K562 (cell line): ENCODE data around the gene HOXB3. TPM values are rescaled to one million over a fixed set of nuclear protein-coding genes. Genes with fewer than 3 reads are reported as not detected.

ENCODE experiments used
- CTCF ChIP-seq, 3 experiments: IDR thresholded peaks in 2 of 3; conservative IDR thresholded peaks in 1 of 3; 2 replicates each; pipeline ENCODE4 v1.5.1; 2011 to 2012; ENCODE audit warnings: low read length in 3 of 3, mild to moderate bottlenecking in 3 of 3, control low read depth in 2 of 3, improper control_type of control experiment in 1 of 3, inconsistent platforms in 1 of 3, low read depth in 1 of 3, mixed read lengths in 1 of 3, moderate library complexity in 1 of 3; ENCODE audit not compliant: insufficient read depth in 2 of 3
- DLX4 ChIP-seq: fragments of 250-450 bp; sonication (Bioruptor Pico); IDR thresholded peaks from 2 replicates; pipeline ENCODE4 v1.6.1; 2021; ENCODE audit warnings: mild to moderate bottlenecking
- ELF1 ChIP-seq: fragments of 200-800 bp; sonication (Bioruptor generic); IDR thresholded peaks from 2 replicates; pipeline ENCODE4 v1.6.1; 2016; ENCODE audit warnings: missing genetic modification characterization, missing compliant biosample characterization
- HMG20B ChIP-seq: fragments of 250-450 bp; sonication (Bioruptor Pico); IDR thresholded peaks from 2 replicates; pipeline ENCODE4 v1.5.0; 2021; ENCODE audit warnings: mild to moderate bottlenecking
- HOXB6 ChIP-seq: fragments of 250-450 bp; sonication (Bioruptor Pico); IDR thresholded peaks from 2 replicates; pipeline ENCODE4 v1.5.1; 2022; ENCODE audit warnings: mild to moderate bottlenecking, borderline replicate concordance
- MTA1 ChIP-seq: fragments of 450-650 bp; IDR thresholded peaks from 2 replicates; pipeline ENCODE4 v1.6.1; 2017; ENCODE audit warnings: borderline replicate concordance
- NRF1 ChIP-seq, 2 experiments: fragments of 450-650 bp; IDR thresholded peaks in 1 of 2; conservative IDR thresholded peaks in 1 of 2; 2 replicates each; pipeline ENCODE4 v1.6.1; 2014; ENCODE audit warnings: mild to moderate bottlenecking in 2 of 2
- RFX1 ChIP-seq: fragments of 450-650 bp; IDR thresholded peaks from 2 replicates; pipeline ENCODE4 v1.6.1; 2016; ENCODE audit warnings: mild to moderate bottlenecking, moderate library complexity
- SAP30 ChIP-seq: fragments of 200-600 bp; sonication (generic); IDR thresholded peaks from 2 replicates; pipeline ENCODE4 v1.6.1; 2012; ENCODE audit warnings: borderline replicate concordance, low read depth, mild to moderate bottlenecking, moderate library complexity, low read length, control low read depth, inconsistent platforms; ENCODE audit not compliant: insufficient read depth, poor library complexity, severe bottlenecking
- SMAD1 ChIP-seq: fragments of 150-350 bp; IDR thresholded peaks from 2 replicates; pipeline ENCODE4 v1.6.1; 2014; ENCODE audit warnings: low read length, low read depth; ENCODE audit not compliant: partially characterized antibody
- SNAPC5 ChIP-seq: fragments of 250-450 bp; sonication (Bioruptor Pico); IDR thresholded peaks from 2 replicates; pipeline ENCODE4 v1.8.0; 2021; ENCODE audit warnings: moderate library complexity, mild to moderate bottlenecking, inconsistent platforms
- SREBF2 ChIP-seq: sonication (generic); formaldehyde crosslinking; IDR thresholded peaks from 2 replicates; pipeline ENCODE4 v1.4.0; 2020; ENCODE audit warnings: mild to moderate bottlenecking, missing genetic modification reagents
- TCFL5 ChIP-seq: fragments of 250-450 bp; sonication (Bioruptor Pico); conservative IDR thresholded peaks from 2 replicates; pipeline ENCODE4 v1.6.1; 2021; ENCODE audit warnings: mild to moderate bottlenecking, moderate library complexity, matching md5 sums
- TSC22D4 ChIP-seq: fragments of 450-650 bp; IDR thresholded peaks from 2 replicates; pipeline ENCODE4 v1.6.1; 2016; ENCODE audit warnings: missing genetic modification characterization, missing biosample characterization, control low read depth
- ZNF431 ChIP-seq: sonication (generic); formaldehyde crosslinking; IDR thresholded peaks from 2 replicates; pipeline ENCODE4 v1.8.0; 2022; ENCODE audit warnings: mild to moderate bottlenecking, missing genetic modification reagents
- ZZZ3 ChIP-seq: fragments of 450-650 bp; IDR thresholded peaks from 2 replicates; pipeline ENCODE4 v1.6.1; 2016; ENCODE audit warnings: antibody characterized with exemption, mild to moderate bottlenecking, moderate library complexity
- polyA plus RNA-seq, 8 experiments: library from polyadenylated mRNA; depleted of rRNA in 4 of 8; stranded (reverse) in 5 of 8; unstranded in 3 of 8; fragments of >200 nt; fragmentation: Nextera tagmentation in 2 of 8; fragmentation: Illumina TruSeq in 1 of 8; extraction: Ambion mirVana in 2 of 8; extraction: Trizol in 1 of 8; gene quantifications; 2 replicates each; pipeline versions ENCODE4 v1.2.1 to v1.2.3, GENCODE V29; 2011 to 2014; ENCODE audit warnings: inconsistent platforms in 1 of 8, missing spikeins in 1 of 8
- total RNA-seq, 7 experiments: library from RNA; depleted of rRNA in 6 of 7; stranded (reverse); fragments of >200 nt in 6 of 7; fragmentation: Illumina TruSeq in 2 of 7; extraction: Trizol in 2 of 7; gene quantifications; 2 replicates each; pipeline versions ENCODE4 v1.2.1 to v1.2.3, GENCODE V29; 2011 to 2021; ENCODE audit warnings: low replicate concordance in 1 of 7
- TF ChIP-seq, protein P1 (sequence below), 2 experiments: fragments of 250-450 bp in 1 of 2; fragments of 450-650 bp in 1 of 2; sonication (Bioruptor Pico) in 1 of 2; IDR thresholded peaks; 2 replicates each; pipeline versions ENCODE4 v1.6.1 to v1.8.0; 2016 to 2021; ENCODE audit warnings: mild to moderate bottlenecking in 2 of 2, moderate library complexity in 2 of 2, missing compliant biosample characterization in 1 of 2, missing genetic modification characterization in 1 of 2
- TF ChIP-seq, protein P2 (sequence below): fragments of 450-650 bp; conservative IDR thresholded peaks from 2 replicates; pipeline ENCODE4 v1.6.1; 2016; ENCODE audit warnings: missing genetic modification characterization, low read depth, mild to moderate bottlenecking, missing compliant biosample characterization, moderate library complexity
- TF ChIP-seq, protein P3 (sequence below): fragments of 450-650 bp; formaldehyde crosslinking; IDR thresholded peaks from 2 replicates; pipeline ENCODE4 v1.4.0; 2022; ENCODE audit warnings: mild to moderate bottlenecking, moderate library complexity

HOXB3 gene
- total and polyA plus RNA-seq, 9 of the 15 experiments (the other 6 are each of a cell fraction or from before 2014, with no cell fraction given): 2.4 to 41.3 (median 20.2) TPM

DNA sequence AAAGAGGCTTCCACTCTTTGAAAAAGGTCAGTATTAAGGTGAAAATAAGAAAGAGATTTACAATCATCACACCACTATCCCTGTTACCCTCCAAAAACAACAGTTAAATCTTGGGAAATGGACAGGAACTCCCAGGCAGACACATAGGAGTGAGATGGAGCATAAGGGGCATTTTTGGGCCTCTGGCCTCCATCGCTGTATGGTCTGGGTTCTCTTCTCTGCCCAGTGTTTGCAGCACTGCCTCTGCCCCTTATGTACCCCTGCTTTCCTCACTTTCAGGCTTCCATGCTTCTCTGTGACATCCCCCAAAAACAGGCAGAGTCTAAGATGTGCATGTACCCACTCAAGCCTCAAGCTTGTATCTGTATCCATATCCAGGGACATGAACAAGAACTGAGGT is 44.5 kb downstream of the HOXB3 start (continued):
- TF ChIP-seq SAP30 (no peak), SREBF2 (CRISPR knock-in tag) (no peak), HMG20B (CRISPR knock-in tag) (no peak), DLX4 (CRISPR knock-in tag) (no peak), MTA1 (no peak), CTCF (IDR thresholded peaks at IDR 0.05 in 2 of 3, conservative IDR thresholded peaks at IDR 0.05 in 1 of 3; ENCODE audit: insufficient read depth in 2 of 3, low read depth in 1 of 3, low read length in 3 of 3) (no peak), ZZZ3 (no peak), RFX1 (no peak), SNAPC5 (CRISPR knock-in tag) (no peak), ZNF431 (no peak), TSC22D4 (tag) (0 out of 2 replicates have a peak, but pooled peaks have one; percentile 16), HOXB6 (CRISPR knock-in tag) (no peak), NRF1 (conservative IDR thresholded peaks at IDR 0.05 in 1 of 2, IDR thresholded peaks at IDR 0.05 in 1 of 2) (no peak), TCFL5 (CRISPR knock-in tag) (no peak), SMAD1 (no peak), ELF1 (tag) (no peak)
- TF ChIP-seq, protein P1, sequence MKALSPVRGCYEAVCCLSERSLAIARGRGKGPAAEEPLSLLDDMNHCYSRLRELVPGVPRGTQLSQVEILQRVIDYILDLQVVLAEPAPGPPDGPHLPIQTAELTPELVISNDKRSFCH (CRISPR knock-in tag; IDR thresholded peaks at IDR 0.05): no peak
- TF ChIP-seq, protein P1 (tag; IDR thresholded peaks at IDR 0.05): 0 out of 2 replicates have a peak, but pooled peaks have one; percentile 23
- TF ChIP-seq, protein P2, sequence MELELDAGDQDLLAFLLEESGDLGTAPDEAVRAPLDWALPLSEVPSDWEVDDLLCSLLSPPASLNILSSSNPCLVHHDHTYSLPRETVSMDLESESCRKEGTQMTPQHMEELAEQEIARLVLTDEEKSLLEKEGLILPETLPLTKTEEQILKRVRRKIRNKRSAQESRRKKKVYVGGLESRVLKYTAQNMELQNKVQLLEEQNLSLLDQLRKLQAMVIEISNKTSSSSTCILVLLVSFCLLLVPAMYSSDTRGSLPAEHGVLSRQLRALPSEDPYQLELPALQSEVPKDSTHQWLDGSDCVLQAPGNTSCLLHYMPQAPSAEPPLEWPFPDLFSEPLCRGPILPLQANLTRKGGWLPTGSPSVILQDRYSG (tag): 0 out of 2 replicates have a peak, but pooled peaks have one; percentile 52
- TF ChIP-seq, protein P3, sequence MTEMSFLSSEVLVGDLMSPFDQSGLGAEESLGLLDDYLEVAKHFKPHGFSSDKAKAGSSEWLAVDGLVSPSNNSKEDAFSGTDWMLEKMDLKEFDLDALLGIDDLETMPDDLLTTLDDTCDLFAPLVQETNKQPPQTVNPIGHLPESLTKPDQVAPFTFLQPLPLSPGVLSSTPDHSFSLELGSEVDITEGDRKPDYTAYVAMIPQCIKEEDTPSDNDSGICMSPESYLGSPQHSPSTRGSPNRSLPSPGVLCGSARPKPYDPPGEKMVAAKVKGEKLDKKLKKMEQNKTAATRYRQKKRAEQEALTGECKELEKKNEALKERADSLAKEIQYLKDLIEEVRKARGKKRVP: 0 out of 2 replicates have a peak, but pooled peaks have one; percentile 40
